HepG2 (cell line): ENCODE data around the gene CDC42BPG. TPM values are rescaled to one million over a fixed set of nuclear protein-coding genes. Genes with fewer than 3 reads are reported as not detected.

Source experiments
- ATF7 ChIP-seq, 2 experiments: fragments of 450-650 bp in 1 of 2; sonication (generic) in 1 of 2; formaldehyde crosslinking in 1 of 2; IDR thresholded peaks; 2 replicates each; pipeline versions ENCODE4 v1.4.0 to v1.6.1; 2016 to 2020; ENCODE audit warnings: antibody characterized with exemption in 1 of 2, mild to moderate bottlenecking in 1 of 2, missing genetic modification reagents in 1 of 2
- GABPB1 ChIP-seq: IDR thresholded peaks from 2 replicates; pipeline ENCODE4 v1.6.1; 2016; ENCODE audit warnings: mild to moderate bottlenecking, missing genetic modification reagents, moderate library complexity, missing compliant biosample characterization
- HINFP ChIP-seq: sonication (generic); formaldehyde crosslinking; IDR thresholded peaks from 2 replicates; pipeline ENCODE4 v1.4.0; 2020; ENCODE audit warnings: low read depth, mild to moderate bottlenecking, missing genetic modification reagents
- HMGXB3 ChIP-seq: sonication (generic); formaldehyde crosslinking; IDR thresholded peaks from 2 replicates; pipeline ENCODE4 v1.4.0; 2020; ENCODE audit warnings: missing genetic modification reagents, borderline replicate concordance
- HOXA3 ChIP-seq: sonication (generic); formaldehyde crosslinking; IDR thresholded peaks from 2 replicates; pipeline ENCODE4 v1.5.0; 2020; ENCODE audit warnings: missing genetic modification reagents
- KDM3A ChIP-seq: IDR thresholded peaks from 2 replicates; pipeline ENCODE4 v1.6.1; 2018; ENCODE audit warnings: low read depth, missing compliant biosample characterization
- MAFG ChIP-seq: sonication (generic); formaldehyde crosslinking; IDR thresholded peaks from 2 replicates; pipeline ENCODE4 v1.5.1; 2020; ENCODE audit warnings: mild to moderate bottlenecking, missing genetic modification reagents
- TERF1 ChIP-seq: sonication (generic); formaldehyde crosslinking; IDR thresholded peaks from 2 replicates; pipeline ENCODE4 v1.8.0; 2022; ENCODE audit warnings: mild to moderate bottlenecking, missing genetic modification reagents, moderate library complexity
- ZNF230 ChIP-seq: sonication (generic); formaldehyde crosslinking; IDR thresholded peaks from 2 replicates; pipeline ENCODE4 v1.4.0; 2020; ENCODE audit warnings: mild to moderate bottlenecking, missing genetic modification reagents
- ZNF431 ChIP-seq: sonication (generic); formaldehyde crosslinking; IDR thresholded peaks from 2 replicates; pipeline ENCODE4 v1.9.0; 2022; ENCODE audit warnings: missing genetic modification reagents, low read depth, mild to moderate bottlenecking, borderline replicate concordance
- ZNF503 ChIP-seq: sonication (generic); formaldehyde crosslinking; IDR thresholded peaks from 2 replicates; pipeline ENCODE4 v1.4.0; 2020; ENCODE audit warnings: missing genetic modification reagents
- ZNF687 ChIP-seq: sonication (generic); formaldehyde crosslinking; IDR thresholded peaks from 2 replicates; pipeline ENCODE4 v1.5.1; 2020; ENCODE audit warnings: mild to moderate bottlenecking, missing genetic modification reagents, moderate library complexity
- polyA plus RNA-seq, 8 experiments: library from polyadenylated mRNA; depleted of rRNA in 3 of 8; stranded (reverse) in 7 of 8; unstranded in 1 of 8; fragments of >200 nt; fragmentation: Illumina TruSeq in 4 of 8; extraction: Trizol in 4 of 8; gene quantifications; 2 replicates each; pipeline versions ENCODE4 v1.2.1 to v1.2.3, GENCODE V29; 2011 to 2016; ENCODE audit warnings: low read depth in 4 of 8, missing spikeins in 1 of 8, mixed read lengths in 1 of 8; ENCODE audit not compliant: insufficient read depth in 1 of 8
- total RNA-seq, 5 experiments: library from RNA; depleted of rRNA; stranded (reverse); fragments of >200 nt; fragmentation: Illumina TruSeq; extraction: Trizol; gene quantifications; 2 replicates each; pipeline ENCODE4 v1.2.3, GENCODE V29; 2016; ENCODE audit warnings: low read depth in 1 of 5

Gene CDC42BPG
- total and polyA plus RNA-seq, 2 of the 13 experiments (the other 11 are each of a cell fraction or from before 2014, with no cell fraction given) = 0.55 to 1.4 TPM

- TF ChIP-seq HMGXB3 (CRISPR knock-in tag) (peak; percentile 98), TERF1 (CRISPR knock-in tag) (no peak), ZNF687 (peak; percentile 82), ATF7 (IDR thresholded peaks at IDR 0.05) (no peak), ATF7 (CRISPR knock-in tag; IDR thresholded peaks at IDR 0.05) (peak; percentile 46; the same call in 1 of the 2 replicates), GABPB1 (peak; percentile 96), MAFG (CRISPR knock-in tag) (no peak), ZNF503 (CRISPR knock-in tag) (peak; percentile 57; the same call in 1 of the 2 replicates), KDM3A (peak; percentile 48; the same call in 1 of the 2 replicates), HOXA3 (peak; percentile 75), ZNF230 (0 out of 2 replicates have a peak, but pooled peaks have one; percentile 24), HINFP (CRISPR knock-in tag) (peak; percentile 98), ZNF431 (CRISPR knock-in tag) (no peak)
These were observed 34.1 kb downstream of the CDC42BPG start, which contains the start of gene MEN1 (continued) for GRCh38 chr11:64810271-64810890.
